Endothelial cell of umbilical vein (primary cell): Measurements from ENCODE around the gene CIDEC. TPM values are rescaled to one million over a fixed set of nuclear protein-coding genes. Genes with fewer than 3 reads are reported as not detected.
"Not testable (repeated sequence)": the region's sequence is repeated elsewhere in the genome, so short reads cannot be mapped to it uniquely, and the experiment has no call there.

Experiments used
- BruUV-seq: library from RNA; stranded (reverse); fragments of 400-500 nt; replicated peaks from 2 replicates; lab custom pipeline; 2021; lab: Mats Ljungman, UMichigan
- CTCF ChIA-PET: fragments of 300-600, 350-600 bp; sonication (Branson Sonifier 250); formaldehyde crosslinking; loops from one replicate; lab custom pipeline; 2021; ENCODE audit warnings: antibody characterized with exemption, inconsistent platforms; lab: Charles Lee
- POLR2A ChIA-PET: fragments of 300-600, 350-600 bp; sonication (Branson Sonifier 250); formaldehyde crosslinking; loops from one replicate; lab custom pipeline; 2021; ENCODE audit warnings: antibody characterized with exemption, inconsistent platforms; lab: Charles Lee
- DNase-seq: peaks from one replicate; pipeline ENCODE4 v3.0.0-alpha.2; 2011; ENCODE audit warnings: low read depth, low spot score
- FAIRE-seq: peaks from 2 replicates; lab custom pipeline; 2011; peaks lifted over from hg19 to GRCh38; lab: Jason Lieb, UNC
- H2AFZ ChIP-seq: 2 replicates; pipeline ENCODE4 v1.6.0; 2012; ENCODE audit warnings: low read depth, low read length, control low read depth, inconsistent platforms
- H3K27ac ChIP-seq: 2 replicates; pipeline ENCODE4 v1.5.1; 2011; ENCODE audit warnings: low read depth, mild to moderate bottlenecking, control low read depth, low read length, moderate library complexity; ENCODE audit not compliant: insufficient read depth
- H3K27me3 ChIP-seq, 2 experiments: 2 replicates each; pipeline versions ENCODE4 v1.6.0 to v1.6.1; 2011; ENCODE audit warnings: low read length in 2 of 2, mixed read lengths in 1 of 2; ENCODE audit not compliant: control insufficient read depth in 2 of 2, insufficient read depth in 2 of 2
- H3K36me3 ChIP-seq, 2 experiments: 2 replicates in 1 of 2; 3 replicates in 1 of 2; pipeline ENCODE4 v1.5.1; 2011; ENCODE audit warnings: low read length in 2 of 2, mild to moderate bottlenecking in 1 of 2, moderate library complexity in 1 of 2; ENCODE audit not compliant: control insufficient read depth in 2 of 2, insufficient read depth in 2 of 2; ENCODE audit errors: extremely low read depth in 1 of 2
- H3K4me1 ChIP-seq: 3 replicates; pipeline ENCODE4 v1.5.1; 2011; ENCODE audit warnings: mild to moderate bottlenecking, low read length; ENCODE audit not compliant: control insufficient read depth, insufficient read depth; ENCODE audit errors: extremely low read depth
- H3K4me2 ChIP-seq: 2 replicates; pipeline ENCODE4 v1.6.1; 2011; ENCODE audit warnings: low read length, control low read depth, mixed read lengths; ENCODE audit not compliant: insufficient read depth
- H3K4me3 ChIP-seq, 3 experiments: fragments of 200-600 bp in 1 of 3; sonication (generic), shearing (Covaris generic) in 1 of 3; replicated peaks in 1 of 3; 2 replicates each; pipeline ENCODE4 v1.5.1; 2011 to 2016; ENCODE audit warnings: control low read depth in 3 of 3, low read length in 3 of 3, mild to moderate bottlenecking in 2 of 3, inconsistent platforms in 1 of 3, low read depth in 1 of 3, moderate library complexity in 1 of 3; ENCODE audit not compliant: insufficient read depth in 1 of 3
- H3K79me2 ChIP-seq: 2 replicates; pipeline ENCODE4 v1.6.0; 2012; ENCODE audit warnings: low read length, inconsistent platforms; ENCODE audit not compliant: control insufficient read depth, insufficient read depth
- H3K9ac ChIP-seq: replicated peaks from 2 replicates; pipeline ENCODE3; 2011; ENCODE audit warnings: low read length, control low read depth; ENCODE audit not compliant: insufficient read depth; ENCODE audit errors: extremely low read depth
- H3K9me1 ChIP-seq: replicated peaks from 3 replicates; pipeline ENCODE4 v1.6.0; 2011; ENCODE audit warnings: mild to moderate bottlenecking, low read length; ENCODE audit not compliant: control insufficient read depth, insufficient read depth; ENCODE audit errors: extremely low read depth
- H3K9me3 ChIP-seq: replicated peaks from 2 replicates; pipeline ENCODE4 v1.5.1; 2012; ENCODE audit warnings: low read length, inconsistent platforms; ENCODE audit not compliant: control insufficient read depth, insufficient read depth
- H4K20me1 ChIP-seq: replicated peaks from 2 replicates; pipeline ENCODE3; 2011; ENCODE audit warnings: mild to moderate bottlenecking, low read length; ENCODE audit not compliant: control insufficient read depth, insufficient read depth; ENCODE audit errors: extremely low read depth
- dilution Hi-C: fragments of 300-500 bp; cut with MboI; formaldehyde crosslinking; loops from one replicate; pipeline ENCODE4 v1.15.0; 2019; ENCODE audit warnings: low sequenced_read_pairs; ENCODE audit not compliant: extremely low pct_ligation_motif_present
- intact Hi-C: fragments of 100-400 bp; cut with micrococcal nuclease; formaldehyde crosslinking; loops from one replicate; pipeline ENCODE4 v1.10.0; 2022
- polyA plus RNA-seq, 4 experiments: library from polyadenylated mRNA; depleted of rRNA in 3 of 4; stranded (reverse) in 3 of 4; unstranded in 1 of 4; fragments of >200 nt; gene quantifications; 2 replicates each; pipeline versions ENCODE4 v1.2.1 to v1.2.3, GENCODE V29; 2011 to 2012; ENCODE audit warnings: missing spikeins in 1 of 4
- total RNA-seq: library from RNA; stranded (reverse); gene quantifications from 2 replicates; pipeline ENCODE4 v1.2.3, GENCODE V29; 2021
- TF ChIP-seq, protein P1 (sequence below), 2 donors: IDR thresholded peaks; 1 replicate in 1 of 2; 2 replicates in 1 of 2; pipeline ENCODE4 v1.5.1; 2011; ENCODE audit warnings: low read length in 2 of 2, mild to moderate bottlenecking in 2 of 2, moderate library complexity in 2 of 2, control low read depth in 1 of 2, inconsistent platforms in 1 of 2, low read depth in 1 of 2; ENCODE audit not compliant: insufficient read depth in 1 of 2; ENCODE audit errors: extremely low read depth in 1 of 2

CIDEC gene
- total and polyA plus RNA-seq, 2 donors (not counting 3 experiments of a cell fraction or from before 2014, with no cell fraction given): 0.14 TPM; not detected in 1

DNA sequence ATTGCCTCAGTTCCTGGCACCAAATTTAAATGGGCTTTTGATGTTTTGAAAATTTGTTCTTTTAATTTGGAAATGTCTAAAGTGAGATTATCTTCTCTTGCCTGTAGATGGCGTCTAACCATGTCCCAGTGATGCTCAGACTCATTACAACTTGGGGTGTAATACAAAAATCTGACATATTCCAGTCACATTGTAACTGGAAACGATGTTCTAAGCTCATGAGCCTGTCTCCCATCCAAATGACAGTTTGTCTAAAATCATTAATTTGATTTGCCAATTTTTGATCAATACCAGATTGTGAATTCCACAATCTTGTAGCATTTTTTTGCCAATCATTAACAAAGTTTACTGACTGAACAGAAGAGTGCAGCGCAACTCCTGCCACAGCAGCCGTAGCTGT is 31.2 kb downstream of the CIDEC start:
- FAIRE-seq, H3K27ac ChIP-seq, H3K9ac ChIP-seq, H3K4me1 ChIP-seq, DNase-seq, H3K4me3 ChIP-seq, H4K20me1 ChIP-seq, BruUV-seq, H3K9me1 ChIP-seq, H3K27me3 ChIP-seq, H3K79me2 ChIP-seq, H3K4me2 ChIP-seq, dilution Hi-C loops, POLR2A ChIA-PET, H3K9me3 ChIP-seq, H2AFZ ChIP-seq, H3K36me3 ChIP-seq: not testable (repeated sequence)
- TF ChIP-seq, protein P1, sequence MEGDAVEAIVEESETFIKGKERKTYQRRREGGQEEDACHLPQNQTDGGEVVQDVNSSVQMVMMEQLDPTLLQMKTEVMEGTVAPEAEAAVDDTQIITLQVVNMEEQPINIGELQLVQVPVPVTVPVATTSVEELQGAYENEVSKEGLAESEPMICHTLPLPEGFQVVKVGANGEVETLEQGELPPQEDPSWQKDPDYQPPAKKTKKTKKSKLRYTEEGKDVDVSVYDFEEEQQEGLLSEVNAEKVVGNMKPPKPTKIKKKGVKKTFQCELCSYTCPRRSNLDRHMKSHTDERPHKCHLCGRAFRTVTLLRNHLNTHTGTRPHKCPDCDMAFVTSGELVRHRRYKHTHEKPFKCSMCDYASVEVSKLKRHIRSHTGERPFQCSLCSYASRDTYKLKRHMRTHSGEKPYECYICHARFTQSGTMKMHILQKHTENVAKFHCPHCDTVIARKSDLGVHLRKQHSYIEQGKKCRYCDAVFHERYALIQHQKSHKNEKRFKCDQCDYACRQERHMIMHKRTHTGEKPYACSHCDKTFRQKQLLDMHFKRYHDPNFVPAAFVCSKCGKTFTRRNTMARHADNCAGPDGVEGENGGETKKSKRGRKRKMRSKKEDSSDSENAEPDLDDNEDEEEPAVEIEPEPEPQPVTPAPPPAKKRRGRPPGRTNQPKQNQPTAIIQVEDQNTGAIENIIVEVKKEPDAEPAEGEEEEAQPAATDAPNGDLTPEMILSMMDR (IDR thresholded peaks at IDR 0.05; ENCODE audit: extremely low read depth in 1 of 2, insufficient read depth in 1 of 2, low read depth in 1 of 2, low read length in 2 of 2): peak; percentile 12 to 23
- intact Hi-C loops: loop anchor here (1.0 kb wide), 1 partner anchor 97 kb away; no protein-coding TSS in a partner anchor
- CTCF ChIA-PET: interaction anchor here (0.6 to 1.4 kb wide), 12 partner anchors 11 to 98 kb away, joined by 3 to 11 read pairs (median 4); partner anchors contain the start of genes IL17RC and IL17RE

DNA sequence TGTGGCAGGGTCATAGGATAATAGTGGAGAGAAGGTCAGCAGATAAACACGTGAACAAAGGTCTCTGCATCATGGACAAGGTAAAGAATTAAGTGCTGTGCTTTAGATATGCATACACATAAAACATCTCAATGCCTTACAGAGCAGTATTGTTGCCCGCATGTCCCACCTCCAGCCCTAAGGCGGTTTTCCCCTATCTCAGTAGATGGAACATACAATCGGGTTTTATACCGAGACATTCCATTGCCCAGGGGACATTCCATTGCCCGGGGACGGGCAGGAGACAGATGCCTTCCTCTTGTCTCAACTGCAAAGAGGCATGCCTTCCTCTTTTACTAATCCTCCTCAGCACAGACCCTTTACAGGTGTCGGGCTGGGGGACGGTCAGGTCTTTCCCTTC is 32.2 kb downstream of the CIDEC start:
- H3K4me1 ChIP-seq, BruUV-seq, H3K9me3 ChIP-seq, H3K9ac ChIP-seq, H3K9me1 ChIP-seq, H2AFZ ChIP-seq, H4K20me1 ChIP-seq, POLR2A ChIA-PET, dilution Hi-C loops, FAIRE-seq, H3K27me3 ChIP-seq, H3K4me3 ChIP-seq, H3K36me3 ChIP-seq, H3K4me2 ChIP-seq, H3K27ac ChIP-seq, H3K79me2 ChIP-seq, DNase-seq: not testable (repeated sequence)
- CTCF ChIA-PET: interaction anchor here (1.3 to 1.4 kb wide), 4 partner anchors 10 to 99 kb away, joined by 3 to 11 read pairs (median 6); no protein-coding TSS in a partner anchor
- intact Hi-C loops: loop anchor here (1.0 kb wide), 1 partner anchor 98 kb away; no protein-coding TSS in a partner anchor
